HepG2 (cell line): Measurements from ENCODE around the gene INSR. TPM values are rescaled to one million over a fixed set of nuclear protein-coding genes. Genes with fewer than 3 reads are reported as not detected.

Experiments used
- ATAC-seq: fragments of 200-7000 bp; cut with Tn5 transposase; 3 replicates; pipeline ENCODE4 v1.9.1; 2020; ENCODE audit warnings: mild to moderate bottlenecking, moderate library complexity
- BruUV-seq: library from RNA; stranded (reverse); fragments of 400-500 nt; replicated peaks from 2 replicates; lab custom pipeline; 2021; lab: Mats Ljungman, UMichigan
- CTCF ChIA-PET: fragments of 300-600 bp; formaldehyde crosslinking; extraction: SDS; loops from one replicate; lab custom pipeline; 2021; ENCODE audit warnings: low total read pairs, inconsistent platforms, low intra/inter-chr PET ratio; lab: Yijun Ruan, JAX
- POLR2A ChIA-PET: fragments of 350-600 bp; sonication (Branson Sonifier 250); formaldehyde crosslinking; loops from one replicate; lab custom pipeline; 2020; ENCODE audit warnings: antibody characterized with exemption, inconsistent platforms; lab: Yijun Ruan, JAX
- DNase-seq: peaks from one replicate; pipeline ENCODE4 v3.0.0-alpha.2; 2015; ENCODE audit warnings: low spot score
- FAIRE-seq: peaks from 3 replicates; lab custom pipeline; 2011; peaks lifted over from hg19 to GRCh38; lab: Jason Lieb, UNC
- H2AFZ ChIP-seq: one replicate; pipeline ENCODE4 v1.6.1; 2011; ENCODE audit warnings: low read length, inconsistent platforms
- H3K27ac ChIP-seq: fragments of 300-600 bp; 3 replicates; pipeline ENCODE4 v1.8.0; 2011; ENCODE audit warnings: mixed run types, mild to moderate bottlenecking, mixed read lengths, low read length, inconsistent platforms; ENCODE audit not compliant: insufficient read depth; ENCODE audit errors: extremely low read length
- H3K27me3 ChIP-seq, 2 experiments: fragments of 200-600 bp in 1 of 2; 2 replicates in 1 of 2; 3 replicates in 1 of 2; pipeline versions ENCODE4 v1.6.0 to v1.8.0; 2011; ENCODE audit warnings: low read length in 2 of 2, mild to moderate bottlenecking in 2 of 2, moderate library complexity in 2 of 2, inconsistent platforms in 1 of 2; ENCODE audit not compliant: insufficient read depth in 2 of 2, control insufficient read depth in 1 of 2
- H3K36me3 ChIP-seq, 2 experiments: fragments of 200-600 bp in 1 of 2; replicated peaks in 1 of 2; 2 replicates in 1 of 2; 3 replicates in 1 of 2; pipeline versions ENCODE4 v1.5.1 to v1.8.0; 2011; ENCODE audit warnings: low read length in 2 of 2, inconsistent platforms in 1 of 2; ENCODE audit not compliant: insufficient read depth in 2 of 2, control insufficient read depth in 1 of 2
- H3K4me1 ChIP-seq: 2 replicates; pipeline ENCODE4 v1.5.1; 2012; ENCODE audit warnings: low read length, inconsistent platforms; ENCODE audit not compliant: insufficient read depth
- H3K4me2 ChIP-seq: 2 replicates; pipeline ENCODE4 v1.6.0; 2011; ENCODE audit warnings: low read depth, low read length, inconsistent platforms
- H3K4me3 ChIP-seq, 3 experiments: fragments of 200-600 bp in 1 of 3; sonication (generic), shearing (Covaris generic) in 1 of 3; replicated peaks in 1 of 3; 2 replicates each; pipeline ENCODE4 v1.5.1; 2011 to 2016; ENCODE audit warnings: low read length in 3 of 3, inconsistent platforms in 2 of 3, low read depth in 2 of 3, mild to moderate bottlenecking in 2 of 3, control low read depth in 1 of 3, mixed read lengths in 1 of 3; ENCODE audit not compliant: insufficient read depth in 1 of 3
- H3K79me2 ChIP-seq: one replicate; pipeline ENCODE4 v1.6.1; 2011; ENCODE audit warnings: low read length, inconsistent platforms; ENCODE audit not compliant: insufficient read depth
- H3K9ac ChIP-seq: 2 replicates; pipeline ENCODE4 v1.6.0; 2011; ENCODE audit warnings: mild to moderate bottlenecking, low read depth, low read length, inconsistent platforms; ENCODE audit not compliant: insufficient read depth
- H3K9me3 ChIP-seq: 2 replicates; pipeline ENCODE4 v1.5.1; 2012; ENCODE audit warnings: mild to moderate bottlenecking, low read length
- H4K20me1 ChIP-seq: 2 replicates; pipeline ENCODE4 v1.6.0; 2011; ENCODE audit warnings: inconsistent platforms, mild to moderate bottlenecking, low read length, moderate library complexity; ENCODE audit not compliant: insufficient read depth
- AKAP8 ChIP-seq: sonication (generic); formaldehyde crosslinking; IDR thresholded peaks from 2 replicates; pipeline ENCODE4 v1.5.1; 2020; ENCODE audit warnings: mild to moderate bottlenecking, missing genetic modification reagents
- EED ChIP-seq: sonication (generic); formaldehyde crosslinking; IDR thresholded peaks from 2 replicates; pipeline ENCODE4 v1.5.0; 2020; ENCODE audit warnings: mild to moderate bottlenecking, missing genetic modification reagents
- FOXP1 ChIP-seq, 2 experiments: fragments of 450-650 bp in 1 of 2; IDR thresholded peaks; 2 replicates each; pipeline ENCODE4 v1.6.1; 2017 to 2018; ENCODE audit warnings: antibody characterized with exemption in 1 of 2
- MATR3 ChIP-seq: sonication (generic); formaldehyde crosslinking; IDR thresholded peaks from 2 replicates; pipeline ENCODE4 v1.4.0; 2020; ENCODE audit warnings: missing genetic modification reagents
- NR2F2 ChIP-seq: IDR thresholded peaks from 2 replicates; pipeline ENCODE4 v1.6.1; 2012; ENCODE audit warnings: low read depth, inconsistent platforms, borderline replicate concordance
- RAD21 ChIP-seq: fragments of 450-650 bp; formaldehyde crosslinking; IDR thresholded peaks from 2 replicates; pipeline ENCODE4 v1.5.0; 2020; ENCODE audit warnings: mild to moderate bottlenecking
- RBFOX2 ChIP-seq: fragments of 200-400 bp; formaldehyde crosslinking; IDR thresholded peaks from 2 replicates; pipeline ENCODE4 v1.6.1; 2017; ENCODE audit warnings: low read depth, mild to moderate bottlenecking, low read length
- TCF12 ChIP-seq, 2 experiments: fragments of 450-650 bp in 1 of 2; sonication (generic) in 1 of 2; formaldehyde crosslinking in 1 of 2; IDR thresholded peaks; 2 replicates each; pipeline versions ENCODE4 v1.6.1 to v1.8.0; 2017 to 2022; ENCODE audit warnings: antibody characterized with exemption in 1 of 2, mild to moderate bottlenecking in 1 of 2, missing genetic modification reagents in 1 of 2, moderate library complexity in 1 of 2
- WGBS: methylation state at CpG from one replicate; pipeline ENCODE4 v1.1.6; 2017; ENCODE audit warnings: low lambda C conversion rate; 5-methylcytosine and 5-hydroxymethylcytosine counted together
- in situ Hi-C: cut with HindIII; loops from 2 replicates; pipeline ENCODE4 v1.10.0; 2017; ENCODE audit warnings: low pct_unique_long_range_greater_than_20kb; ENCODE audit not compliant: extremely low pct_ligation_motif_present
- intact Hi-C: fragments of 100-400 bp; cut with micrococcal nuclease; formaldehyde crosslinking; loops from one replicate; pipeline ENCODE4 v1.10.0; 2022; ENCODE audit not compliant: unreplicated experiment
- polyA plus RNA-seq, 8 experiments: library from polyadenylated mRNA; depleted of rRNA in 3 of 8; stranded (reverse) in 7 of 8; unstranded in 1 of 8; fragments of >200 nt; fragmentation: Illumina TruSeq in 4 of 8; extraction: Trizol in 4 of 8; gene quantifications; 2 replicates each; pipeline versions ENCODE4 v1.2.1 to v1.2.3, GENCODE V29; 2011 to 2016; ENCODE audit warnings: low read depth in 4 of 8, missing spikeins in 1 of 8, mixed read lengths in 1 of 8; ENCODE audit not compliant: insufficient read depth in 1 of 8
- total RNA-seq, 5 experiments: library from RNA; depleted of rRNA; stranded (reverse); fragments of >200 nt; fragmentation: Illumina TruSeq; extraction: Trizol; gene quantifications; 2 replicates each; pipeline ENCODE4 v1.2.3, GENCODE V29; 2016; ENCODE audit warnings: low read depth in 1 of 5
- TF ChIP-seq, protein P1 (sequence below): fragments of 450-650 bp; IDR thresholded peaks from 2 replicates; pipeline ENCODE4 v1.6.1; 2016
- TF ChIP-seq, protein P2 (sequence below): sonication (generic); formaldehyde crosslinking; IDR thresholded peaks from 2 replicates; pipeline ENCODE4 v1.8.0; 2022; ENCODE audit warnings: missing genetic modification reagents, mild to moderate bottlenecking, moderate library complexity, borderline replicate concordance
- TF ChIP-seq, protein P3 (sequence below): IDR thresholded peaks from 2 replicates; pipeline ENCODE4 v1.6.1; 2018; ENCODE audit warnings: missing genetic modification reagents

The INSR gene
- total and polyA plus RNA-seq, 2 of the 13 experiments (the other 11 are each of a cell fraction or from before 2014, with no cell fraction given): 24.2 to 29.8 TPM

DNA sequence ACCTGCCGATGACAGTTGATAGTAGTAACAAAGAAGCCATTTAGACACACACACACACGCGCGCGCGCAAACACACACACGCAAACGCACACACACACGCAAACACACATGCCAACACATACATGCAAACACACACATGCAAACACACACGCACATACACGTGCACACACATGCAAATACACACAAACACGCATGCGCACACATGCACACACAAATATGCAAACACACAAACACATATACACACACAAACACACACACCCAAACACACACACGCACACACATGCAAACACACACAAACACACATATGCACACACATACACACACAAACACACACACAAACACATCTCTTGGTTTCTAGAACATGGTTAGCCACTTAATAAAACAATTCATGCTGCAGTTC, 174.6 kb downstream of the INSR start:
- FAIRE-seq (peak; percentile 23), DNase-seq (no peak), ATAC-seq (no peak)
- Histone ChIP-seq H3K27ac (no peak overlapping the region), H3K4me2 (no peak overlapping the region), H3K36me3 (peaks cover 19 to 45% of the 10 kb centered on the region in 2 experiments), H3K9ac (no peak overlapping the region), H3K4me1 (no peaks in the 10 kb centered on the region), H2AFZ (no peak overlapping the region), H3K4me3 (no peak overlapping the region), H4K20me1 (no peaks in the 10 kb centered on the region), H3K9me3 (no peaks in the 10 kb centered on the region), H3K27me3 (no peaks in the 10 kb centered on the region), H3K79me2 (no peaks in the 10 kb centered on the region)
- in situ Hi-C loops (no loop called here), intact Hi-C loops (no loop called here)
- WGBS: 93% methylated on average over 14 of the region's 14 CpGs
- no TSS peak for BruUV-seq
- ChIA-PET POLR2A (no interaction called here), CTCF (no interaction called here)
- TF ChIP-seq, protein P1, sequence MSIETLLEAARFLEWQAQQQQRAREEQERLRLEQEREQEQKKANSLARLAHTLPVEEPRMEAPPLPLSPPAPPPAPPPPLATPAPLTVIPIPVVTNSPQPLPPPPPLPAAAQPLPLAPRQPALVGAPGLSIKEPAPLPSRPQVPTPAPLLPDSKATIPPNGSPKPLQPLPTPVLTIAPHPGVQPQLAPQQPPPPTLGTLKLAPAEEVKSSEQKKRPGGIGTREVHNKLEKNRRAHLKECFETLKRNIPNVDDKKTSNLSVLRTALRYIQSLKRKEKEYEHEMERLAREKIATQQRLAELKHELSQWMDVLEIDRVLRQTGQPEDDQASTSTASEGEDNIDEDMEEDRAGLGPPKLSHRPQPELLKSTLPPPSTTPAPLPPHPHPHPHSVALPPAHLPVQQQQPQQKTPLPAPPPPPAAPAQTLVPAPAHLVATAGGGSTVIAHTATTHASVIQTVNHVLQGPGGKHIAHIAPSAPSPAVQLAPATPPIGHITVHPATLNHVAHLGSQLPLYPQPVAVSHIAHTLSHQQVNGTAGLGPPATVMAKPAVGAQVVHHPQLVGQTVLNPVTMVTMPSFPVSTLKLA: peak; percentile 70
- no peak for TF ChIP-seq MATR3 (CRISPR knock-in tag)
- TF ChIP-seq AKAP8 (CRISPR knock-in tag): no peak
- 0 out of 2 replicates have a peak, but pooled peaks have one; percentile 5 for TF ChIP-seq FOXP1 (IDR thresholded peaks at IDR 0.05)
- TF ChIP-seq FOXP1 (CRISPR knock-in tag; IDR thresholded peaks at IDR 0.05): no peak

DNA sequence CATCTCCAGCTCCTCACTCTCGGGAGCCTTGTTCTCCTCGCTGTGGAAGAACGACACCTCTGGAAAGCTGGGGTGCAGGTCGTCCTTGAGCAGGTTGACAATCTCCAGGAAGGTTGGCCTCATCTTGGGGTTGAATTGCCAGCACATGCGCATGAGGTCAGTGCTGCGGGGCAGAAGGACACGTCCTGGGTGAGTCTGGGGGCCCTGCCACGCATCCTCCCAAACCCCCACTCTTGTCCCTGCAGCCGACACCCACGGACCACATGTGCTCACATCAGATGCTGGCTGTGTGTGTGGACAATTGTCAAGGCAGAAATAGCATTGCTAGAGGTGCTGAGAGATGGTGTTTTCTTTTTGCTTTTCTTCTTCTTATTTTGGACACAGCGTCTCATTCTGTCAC, 177.0 kb downstream of the INSR start:
- Histone ChIP-seq H3K4me3 (no peak overlapping the region), H3K9me3 (no peaks in the 10 kb centered on the region), H3K9ac (no peak overlapping the region)
- intact Hi-C loops: no loop called here
- POLR2A ChIA-PET: no interaction called here
- TF ChIP-seq RAD21 (CRISPR knock-in tag) (no peak), NR2F2 (no peak), TCF12 (IDR thresholded peaks at IDR 0.05) (no peak), TCF12 (CRISPR knock-in tag; IDR thresholded peaks at IDR 0.05) (no peak), EED (CRISPR knock-in tag) (no peak), RBFOX2 (no peak)
- TF ChIP-seq, protein P2, sequence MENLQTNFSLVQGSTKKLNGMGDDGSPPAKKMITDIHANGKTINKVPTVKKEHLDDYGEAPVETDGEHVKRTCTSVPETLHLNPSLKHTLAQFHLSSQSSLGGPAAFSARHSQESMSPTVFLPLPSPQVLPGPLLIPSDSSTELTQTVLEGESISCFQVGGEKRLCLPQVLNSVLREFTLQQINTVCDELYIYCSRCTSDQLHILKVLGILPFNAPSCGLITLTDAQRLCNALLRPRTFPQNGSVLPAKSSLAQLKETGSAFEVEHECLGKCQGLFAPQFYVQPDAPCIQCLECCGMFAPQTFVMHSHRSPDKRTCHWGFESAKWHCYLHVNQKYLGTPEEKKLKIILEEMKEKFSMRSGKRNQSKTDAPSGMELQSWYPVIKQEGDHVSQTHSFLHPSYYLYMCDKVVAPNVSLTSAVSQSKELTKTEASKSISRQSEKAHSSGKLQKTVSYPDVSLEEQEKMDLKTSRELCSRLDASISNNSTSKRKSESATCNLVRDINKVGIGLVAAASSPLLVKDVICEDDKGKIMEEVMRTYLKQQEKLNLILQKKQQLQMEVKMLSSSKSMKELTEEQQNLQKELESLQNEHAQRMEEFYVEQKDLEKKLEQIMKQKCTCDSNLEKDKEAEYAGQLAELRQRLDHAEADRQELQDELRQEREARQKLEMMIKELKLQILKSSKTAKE (CRISPR knock-in tag): no peak
- TF ChIP-seq, protein P3, sequence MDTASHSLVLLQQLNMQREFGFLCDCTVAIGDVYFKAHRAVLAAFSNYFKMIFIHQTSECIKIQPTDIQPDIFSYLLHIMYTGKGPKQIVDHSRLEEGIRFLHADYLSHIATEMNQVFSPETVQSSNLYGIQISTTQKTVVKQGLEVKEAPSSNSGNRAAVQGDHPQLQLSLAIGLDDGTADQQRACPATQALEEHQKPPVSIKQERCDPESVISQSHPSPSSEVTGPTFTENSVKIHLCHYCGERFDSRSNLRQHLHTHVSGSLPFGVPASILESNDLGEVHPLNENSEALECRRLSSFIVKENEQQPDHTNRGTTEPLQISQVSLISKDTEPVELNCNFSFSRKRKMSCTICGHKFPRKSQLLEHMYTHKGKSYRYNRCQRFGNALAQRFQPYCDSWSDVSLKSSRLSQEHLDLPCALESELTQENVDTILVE (CRISPR knock-in tag): no peak
- TF ChIP-seq, all 625 proteins: peak for 0
- Histone ChIP-seq H3K79me2 (no peaks in the 10 kb centered on the region), H3K27ac (no peak overlapping the region), H3K4me1 (no peaks in the 10 kb centered on the region), H3K4me2 (no peak overlapping the region), H4K20me1 (no peaks in the 10 kb centered on the region), H2AFZ (no peak overlapping the region), H3K27me3 (no peaks in the 10 kb centered on the region), H3K36me3 (peaks cover 15 to 44% of the 10 kb centered on the region in 2 experiments)
- FAIRE-seq: no peak
- no TSS peak for BruUV-seq
- ATAC-seq: no peak
- in situ Hi-C loops: no loop called here
- 97% methylated on average over 11 of the region's 11 CpGs for WGBS
- DNase-seq: no peak
- CTCF ChIA-PET: no interaction called here
